DND-41 (cell line): ENCODE data around the gene GPX3.

ENCODE experiments used
- ATAC-seq: fragments of 200-7000 bp; cut with Tn5 transposase; 3 replicates; pipeline ENCODE4 v1.9.1; 2021; ENCODE audit warnings: low read depth; ENCODE audit not compliant: insufficient read depth
- DNase-seq: peaks from one replicate; pipeline ENCODE4 v3.0.0-alpha.2; 2020
- H2AFZ ChIP-seq: 2 replicates; pipeline ENCODE4 v1.6.0; 2012; ENCODE audit warnings: low read depth, low read length
- H3K27ac ChIP-seq: 2 replicates; pipeline ENCODE4 v1.5.1; 2012; ENCODE audit warnings: low read length, inconsistent platforms
- H3K27me3 ChIP-seq: fragments of 200-600 bp; sonication (generic); 2 replicates; pipeline ENCODE4 v1.6.0; 2012; ENCODE audit warnings: low read length, mild to moderate bottlenecking, inconsistent platforms; ENCODE audit not compliant: insufficient read depth, poor library complexity
- H3K36me3 ChIP-seq: 2 replicates; pipeline ENCODE4 v1.5.1; 2012; ENCODE audit warnings: low read length, inconsistent platforms; ENCODE audit not compliant: insufficient read depth
- H3K4me1 ChIP-seq: 2 replicates; pipeline ENCODE4 v1.5.1; 2012; ENCODE audit warnings: mild to moderate bottlenecking, low read length; ENCODE audit not compliant: insufficient read depth
- H3K4me2 ChIP-seq: 2 replicates; pipeline ENCODE4 v1.6.0; 2012; ENCODE audit warnings: mild to moderate bottlenecking, moderate library complexity, low read length, inconsistent platforms; ENCODE audit not compliant: insufficient read depth
- H3K4me3 ChIP-seq, 2 experiments: fragments of 200-600 bp in 1 of 2; shearing (Covaris generic) in 1 of 2; 2 replicates each; pipeline ENCODE4 v1.5.1; 2012 to 2016; ENCODE audit warnings: inconsistent platforms in 2 of 2, low read length in 2 of 2, mild to moderate bottlenecking in 2 of 2, low read depth in 1 of 2, moderate library complexity in 1 of 2
- H3K79me2 ChIP-seq: 2 replicates; pipeline ENCODE4 v1.6.0; 2012; ENCODE audit warnings: low read length, inconsistent platforms; ENCODE audit not compliant: insufficient read depth
- H3K9ac ChIP-seq: 2 replicates; pipeline ENCODE4 v1.6.0; 2012; ENCODE audit warnings: low read depth, mild to moderate bottlenecking, inconsistent platforms, low read length, moderate library complexity
- H3K9me3 ChIP-seq: 2 replicates; pipeline ENCODE4 v1.5.1; 2012; ENCODE audit warnings: low read length, moderate library complexity, mild to moderate bottlenecking, inconsistent platforms; ENCODE audit not compliant: insufficient read depth, severe bottlenecking
- H4K20me1 ChIP-seq: 2 replicates; pipeline ENCODE4 v1.6.0; 2012; ENCODE audit warnings: low read length; ENCODE audit not compliant: insufficient read depth
- CTCF ChIP-seq: IDR thresholded peaks from 2 replicates; pipeline ENCODE4 v1.5.1; 2012; ENCODE audit warnings: borderline replicate concordance, low read length, moderate library complexity, mild to moderate bottlenecking; ENCODE audit not compliant: poor library complexity, severe bottlenecking; ENCODE audit errors: extremely low read depth
- EZH2 ChIP-seq: IDR thresholded peaks from 3 replicates; pipeline ENCODE4 v1.6.1; 2012; ENCODE audit warnings: borderline replicate concordance, low read depth, mild to moderate bottlenecking, moderate library complexity, low read length, inconsistent platforms; ENCODE audit not compliant: severe bottlenecking

Gene GPX3

GRCh38 chr5:151072630-151073025 is 52.2 kb downstream of the GPX3 start:
- H3K4me2 ChIP-seq: no peak overlapping the region
- H3K79me2 ChIP-seq: peaks cover 100% of the 10 kb centered on the region
- no peak for TF ChIP-seq CTCF
- no peak for TF ChIP-seq EZH2
- no peaks in the 10 kb centered on the region for H3K27me3 ChIP-seq
- no peaks in the 10 kb centered on the region for H3K9me3 ChIP-seq
- H4K20me1 ChIP-seq: peaks cover 62% of the 10 kb centered on the region
- H2AFZ ChIP-seq: no peak overlapping the region
- H3K9ac ChIP-seq: no peak overlapping the region
- no peak overlapping the region for H3K27ac ChIP-seq
- no peak for DNase-seq
- H3K4me3 ChIP-seq: no peak overlapping the region
- no peaks in the 10 kb centered on the region; the same call in 1 of the 2 replicates for H3K4me1 ChIP-seq
- ATAC-seq: no peak
- peaks cover 20% of the 10 kb centered on the region for H3K36me3 ChIP-seq

DNA sequence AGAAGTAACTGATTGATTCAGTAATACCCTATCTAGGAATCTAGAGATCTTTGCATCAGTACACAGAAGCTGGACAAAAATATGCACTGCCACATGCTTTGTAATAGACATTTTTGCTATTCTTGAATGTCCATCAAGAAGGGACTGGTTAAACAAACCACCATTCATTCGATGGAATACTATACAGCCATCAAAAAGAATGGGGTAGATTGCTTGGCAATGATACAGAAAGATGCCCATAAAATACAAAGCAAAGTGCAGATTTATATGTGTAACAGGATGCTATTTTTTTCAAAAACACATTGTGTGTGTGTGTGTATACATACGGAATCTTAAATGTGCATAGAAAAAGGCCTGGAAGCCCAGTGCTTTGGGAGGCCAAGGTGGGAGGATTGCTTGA is 52.9 kb downstream of the GPX3 start:
- no peak overlapping the region for H2AFZ ChIP-seq
- H3K9ac ChIP-seq: no peak overlapping the region
- no peak overlapping the region for H3K27ac ChIP-seq
- H3K79me2 ChIP-seq: peaks cover 100% of the 10 kb centered on the region
- no peak for ATAC-seq
- no peak overlapping the region for H3K4me2 ChIP-seq
- H4K20me1 ChIP-seq: peaks cover 62% of the 10 kb centered on the region
- peaks cover 20% of the 10 kb centered on the region for H3K36me3 ChIP-seq
- peaks cover 5% of the 10 kb centered on the region for H3K4me1 ChIP-seq
- no peaks in the 10 kb centered on the region for H3K9me3 ChIP-seq
- DNase-seq: no peak
- TF ChIP-seq EZH2 (no peak), CTCF (no peak)
- no peak overlapping the region for H3K4me3 ChIP-seq
- H3K27me3 ChIP-seq: no peaks in the 10 kb centered on the region

DNA sequence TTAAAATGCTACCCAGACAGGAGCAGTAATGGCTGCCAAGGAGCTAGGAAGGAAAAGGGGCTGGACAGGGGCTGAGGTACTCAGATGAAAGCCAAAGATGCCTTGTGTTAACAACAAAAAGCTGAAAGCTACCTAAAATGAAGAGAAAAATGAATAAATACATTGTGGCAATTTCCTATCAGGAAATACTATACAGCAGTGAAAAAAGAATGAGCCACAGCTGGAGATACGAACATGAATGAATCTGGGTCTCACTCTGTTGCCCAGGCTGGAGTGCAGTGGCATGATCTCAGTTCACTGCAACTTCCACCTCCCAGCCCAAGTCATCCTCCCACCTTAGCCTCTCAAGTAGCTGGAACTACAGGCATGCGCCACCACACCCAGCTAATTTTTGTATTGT is 54.2 kb downstream of the GPX3 start:
- Histone ChIP-seq H3K9me3 (no peaks in the 10 kb centered on the region), H3K4me3 (no peak overlapping the region), H3K27ac (no peak overlapping the region), H3K36me3 (peaks cover 25% of the 10 kb centered on the region), H4K20me1 (peaks cover 58% of the 10 kb centered on the region), H3K27me3 (no peaks in the 10 kb centered on the region), H3K4me1 (peaks cover 18% of the 10 kb centered on the region), H3K4me2 (no peak overlapping the region), H2AFZ (no peak overlapping the region), H3K79me2 (peaks cover 100% of the 10 kb centered on the region), H3K9ac (no peak overlapping the region)
- no peak for DNase-seq
- ATAC-seq: no peak
- TF ChIP-seq CTCF (no peak), EZH2 (no peak)
